HG03280 (cell line): ENCODE data around the gene FDXR.

Source experiments
- ATAC-seq: cut with Tn5 transposase; IDR thresholded peaks from one replicate; pipeline ENCODE4 v1.9.1; 2021; ENCODE audit warnings: mild to moderate bottlenecking, moderate library complexity; ENCODE audit not compliant: unreplicated experiment

Gene FDXR

GRCh38 chr17:74815550-74816370, 57.0 kb downstream of the FDXR start:
- no peak for ATAC-seq

DNA sequence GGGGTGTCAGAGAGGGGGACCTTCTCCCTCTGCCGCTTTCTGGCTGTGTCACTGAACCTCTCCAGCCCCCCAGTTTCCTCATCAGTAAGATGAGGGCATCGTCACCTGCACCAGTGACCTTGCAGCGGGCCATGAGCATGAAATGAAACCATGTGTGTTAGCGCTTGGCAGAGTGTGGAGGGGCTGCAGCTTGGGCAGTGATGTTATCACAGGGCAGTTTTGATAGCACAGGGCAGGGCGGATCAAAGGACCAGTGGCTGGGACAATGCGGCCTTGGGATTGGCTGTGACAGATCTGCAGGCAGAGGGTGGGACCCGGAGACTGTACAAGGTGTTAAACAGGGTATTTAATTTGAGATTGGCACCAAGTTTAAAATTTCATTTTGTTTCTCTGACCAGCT, 57.7 kb downstream of the FDXR start:
- ATAC-seq, result no peak

- no peak for ATAC-seq
Observed at GRCh38 chr17:74814453-74814852, 58.3 kb downstream of the FDXR start.
